ENCODE data around the gene POLR3H. TPM values are rescaled to one million over a fixed set of nuclear protein-coding genes. Genes with fewer than 3 reads are reported as not detected.
A peak's percentile ranks its signal among the peaks of the same experiment; 100 is the strongest.

The POLR3H gene
- total RNA-seq, 1 donor from 2014 or later, result 44.5 TPM

GRCh38 chr22:41562461-41562860, 18.2 kb upstream of the POLR3H start:
- Mint-ChIP-seq H3K27ac (ENCODE audit: unreplicated experiment) (peak overlapping the region; percentile 71), H3K4me1 (ENCODE audit: low read depth, unreplicated experiment) (peaks cover 39% of the 10 kb centered on the region), H3K36me3 (ENCODE audit: low read depth, unreplicated experiment) (no peaks in the 10 kb centered on the region), H3K4me3 (ENCODE audit: unreplicated experiment) (peak overlapping the region; percentile 82), H3K9me3 (ENCODE audit: unreplicated experiment) (no peaks in the 10 kb centered on the region), H3K27me3 (ENCODE audit: low read depth, unreplicated experiment) (no peaks in the 10 kb centered on the region)
- no peaks in the 10 kb centered on the region for H3K79me2 ChIP-seq (ENCODE audit: insufficient read depth, low read length)
- H3K27ac ChIP-seq (ENCODE audit: low read depth, low read length), result peak overlapping the region; percentile 44
- TF ChIP-seq CTCF (IDR thresholded peaks at IDR 0.05; ENCODE audit: insufficient read depth, low read depth, low read length) (no peak), EZH2 (IDR thresholded peaks at IDR 0.05; ENCODE audit: insufficient read depth, low read length) (no peak)
- DNase-seq (ENCODE audit: low read depth) (no peak), FAIRE-seq (no peak)
- H3K9ac ChIP-seq (ENCODE audit: low read length), result peak overlapping the region; percentile 40
- no peaks in the 10 kb centered on the region for H3K36me3 ChIP-seq (ENCODE audit: insufficient read depth, low read length)
- H3K4me3 ChIP-seq (ENCODE audit: insufficient read depth, low read depth, low read length), result no peak overlapping the region
- no peaks in the 10 kb centered on the region for H4K20me1 ChIP-seq (ENCODE audit: insufficient read depth, low read length)
- no peaks in the 10 kb centered on the region for H3K27me3 ChIP-seq (ENCODE audit: insufficient read depth, low read length)
- no peaks in the 10 kb centered on the region for H3K9me3 ChIP-seq (ENCODE audit: insufficient read depth, low read depth, low read length)
- H2AFZ ChIP-seq (ENCODE audit: low read depth, low read length), result no peak overlapping the region
- H3K4me2 ChIP-seq (ENCODE audit: low read length), result peak overlapping the region; percentile 79
- H3K4me1 ChIP-seq (ENCODE audit: insufficient read depth, low read length), result peaks cover 59% of the 10 kb centered on the region

DNA sequence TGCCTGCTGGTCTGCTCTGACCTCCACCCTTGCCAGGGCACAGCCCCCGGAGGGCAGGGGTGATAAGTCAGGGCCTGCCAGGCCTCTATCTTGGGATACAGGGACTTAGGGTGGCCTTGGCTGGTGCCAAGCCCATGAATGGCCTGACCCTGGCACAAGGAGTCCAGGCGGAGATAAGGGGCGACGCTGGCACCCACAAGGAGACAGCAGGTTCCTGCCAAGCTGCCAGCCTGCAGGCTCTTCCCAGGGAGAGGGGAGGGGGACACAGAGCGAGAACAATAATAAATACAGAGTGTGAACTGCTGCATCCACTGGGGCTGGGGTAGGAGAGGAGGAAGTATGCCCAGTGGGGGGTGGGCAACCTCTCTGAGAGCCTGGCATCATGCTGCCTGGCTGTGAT, 17.5 kb upstream of the POLR3H start:
- Mint-ChIP-seq H3K27me3 (ENCODE audit: low read depth, unreplicated experiment) (no peaks in the 10 kb centered on the region), H3K36me3 (ENCODE audit: low read depth, unreplicated experiment) (no peaks in the 10 kb centered on the region), H3K9me3 (ENCODE audit: unreplicated experiment) (no peaks in the 10 kb centered on the region), H3K27ac (ENCODE audit: unreplicated experiment) (no peak overlapping the region), H3K4me3 (ENCODE audit: unreplicated experiment) (peak overlapping the region; percentile 82), H3K4me1 (ENCODE audit: low read depth, unreplicated experiment) (peaks cover 44% of the 10 kb centered on the region)
- TF ChIP-seq EZH2 (IDR thresholded peaks at IDR 0.05; ENCODE audit: insufficient read depth, low read length) (no peak), CTCF (IDR thresholded peaks at IDR 0.05; ENCODE audit: insufficient read depth, low read depth, low read length) (no peak)
- Histone ChIP-seq H3K4me3 (ENCODE audit: insufficient read depth, low read depth, low read length) (peak overlapping the region; percentile 55), H3K27ac (ENCODE audit: low read depth, low read length) (no peak overlapping the region), H3K4me2 (ENCODE audit: low read length) (peak overlapping the region; percentile 79), H3K27me3 (ENCODE audit: insufficient read depth, low read length) (no peaks in the 10 kb centered on the region), H3K9me3 (ENCODE audit: insufficient read depth, low read depth, low read length) (no peaks in the 10 kb centered on the region), H3K36me3 (ENCODE audit: insufficient read depth, low read length) (no peaks in the 10 kb centered on the region), H3K9ac (ENCODE audit: low read length) (peak overlapping the region; percentile 76), H3K79me2 (ENCODE audit: insufficient read depth, low read length) (no peaks in the 10 kb centered on the region), H2AFZ (ENCODE audit: low read depth, low read length) (no peak overlapping the region), H3K4me1 (ENCODE audit: insufficient read depth, low read length) (peaks cover 64% of the 10 kb centered on the region), H4K20me1 (ENCODE audit: insufficient read depth, low read length) (no peaks in the 10 kb centered on the region)
- no peak for FAIRE-seq
- no peak for DNase-seq (ENCODE audit: low read depth)

DNA sequence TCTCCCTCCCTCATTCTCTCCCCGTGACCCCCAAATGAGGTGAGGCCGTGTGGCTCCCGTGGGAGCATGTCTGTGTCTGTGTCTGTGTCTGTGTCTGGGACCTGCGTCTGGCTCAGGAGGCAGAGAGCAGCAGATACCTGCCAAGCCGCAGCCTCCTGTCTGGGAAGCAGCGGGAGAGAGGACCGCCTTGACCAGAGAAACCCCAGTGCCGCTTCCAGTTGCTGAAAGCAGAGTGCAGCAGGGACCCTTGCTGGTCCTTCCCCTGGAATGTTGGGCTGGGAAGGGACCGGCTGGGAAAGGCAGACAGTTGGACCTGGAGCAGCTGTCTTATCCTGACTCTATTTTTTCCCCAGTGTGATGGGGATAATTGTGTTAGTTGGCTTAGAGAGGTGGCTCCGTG, 17.1 kb upstream of the POLR3H start:
- peaks cover 47% of the 10 kb centered on the region for H3K4me1 Mint-ChIP-seq (ENCODE audit: low read depth, unreplicated experiment)
- peak overlapping the region; percentile 55 for H3K4me3 ChIP-seq (ENCODE audit: insufficient read depth, low read depth, low read length)
- H3K36me3 ChIP-seq (ENCODE audit: insufficient read depth, low read length), result no peaks in the 10 kb centered on the region
- H3K4me3 Mint-ChIP-seq (ENCODE audit: unreplicated experiment), result peak overlapping the region; percentile 82
- no peaks in the 10 kb centered on the region for H3K9me3 ChIP-seq (ENCODE audit: insufficient read depth, low read depth, low read length)
- H3K9ac ChIP-seq (ENCODE audit: low read length), result peak overlapping the region; percentile 76
- H3K79me2 ChIP-seq (ENCODE audit: insufficient read depth, low read length), result no peaks in the 10 kb centered on the region
- peak overlapping the region; percentile 76 for H2AFZ ChIP-seq (ENCODE audit: low read depth, low read length)
- H3K9me3 Mint-ChIP-seq (ENCODE audit: unreplicated experiment), result no peaks in the 10 kb centered on the region
- DNase-seq (ENCODE audit: low read depth) (peak; percentile 35), FAIRE-seq (no peak)
- H3K27me3 Mint-ChIP-seq (ENCODE audit: low read depth, unreplicated experiment), result no peaks in the 10 kb centered on the region
- H3K36me3 Mint-ChIP-seq (ENCODE audit: low read depth, unreplicated experiment), result no peaks in the 10 kb centered on the region
- H3K27ac Mint-ChIP-seq (ENCODE audit: unreplicated experiment), result peak overlapping the region; percentile 92
- peaks cover 65% of the 10 kb centered on the region for H3K4me1 ChIP-seq (ENCODE audit: insufficient read depth, low read length)
- H3K27me3 ChIP-seq (ENCODE audit: insufficient read depth, low read length), result no peaks in the 10 kb centered on the region
- no peaks in the 10 kb centered on the region for H4K20me1 ChIP-seq (ENCODE audit: insufficient read depth, low read length)
- no peak for TF ChIP-seq CTCF (IDR thresholded peaks at IDR 0.05; ENCODE audit: insufficient read depth, low read depth, low read length)
- TF ChIP-seq EZH2 (IDR thresholded peaks at IDR 0.05; ENCODE audit: insufficient read depth, low read length), result no peak
- peak overlapping the region; percentile 40 for H3K27ac ChIP-seq (ENCODE audit: low read depth, low read length)
- H3K4me2 ChIP-seq (ENCODE audit: low read length), result peak overlapping the region; percentile 79

Measured in astrocyte (in vitro differentiated cells and primary cell).